Measurements from ENCODE around the gene OR7G3.
A peak's percentile ranks its signal among the peaks of the same experiment; 100 is the strongest.

OR7G3 gene

GRCh38 chr19:9126900-9127405, at the start of gene OR7G3:
OR7G3 (minus strand) TSS chr19:9126950; CDS start chr19:9126950, 0 bp downstream.
- no peak for DNase-seq

GRCh38 chr19:9175326-9175725, 48.6 kb upstream of the OR7G3 start:
- no peak for DNase-seq

GRCh38 chr19:9171393-9171991, 44.7 kb upstream of the OR7G3 start:
- no peak for DNase-seq

GRCh38 chr19:9166846-9167245, 40.1 kb upstream of the OR7G3 start:
- no peak for DNase-seq

GRCh38 chr19:9165261-9165660, 38.5 kb upstream of the OR7G3 start:
- no peak for DNase-seq

GRCh38 chr19:9161427-9161826, 34.7 kb upstream of the OR7G3 start:
- DNase-seq: no peak

GRCh38 chr19:9159891-9160290, 33.1 kb upstream of the OR7G3 start:
- DNase-seq: no peak

GRCh38 chr19:9156304-9156703, 29.6 kb upstream of the OR7G3 start:
- no peak for DNase-seq

- no peak for DNase-seq
Observed at GRCh38 chr19:9155591-9155990, 28.8 kb upstream of the OR7G3 start.

- no peak for DNase-seq
Observed at GRCh38 chr19:9151367-9151766, 24.6 kb upstream of the OR7G3 start.

- DNase-seq: no peak
Observed at GRCh38 chr19:9150650-9151049, 23.9 kb upstream of the OR7G3 start.

- DNase-seq: no peak
Observed at GRCh38 chr19:9149997-9150396, 23.2 kb upstream of the OR7G3 start.

GRCh38 chr19:9148697-9149096, 21.9 kb upstream of the OR7G3 start:
- no peak for DNase-seq

- no peak for DNase-seq
Observed at GRCh38 chr19:9146882-9147281, 20.1 kb upstream of the OR7G3 start.

GRCh38 chr19:9144920-9145319, 18.2 kb upstream of the OR7G3 start:
- no peak for DNase-seq

- peak; percentile 59 to 91 for DNase-seq
Observed at GRCh38 chr19:9140159-9140874, 13.6 kb upstream of the OR7G3 start, which contains the start of gene ZNF317. ZNF317 (plus strand) TSS chr19:9140397; CDS start chr19:9156017, 15,620 bp downstream.

- DNase-seq: peak in 1 of 2 experiments; percentile 1
Observed at GRCh38 chr19:9139609-9140158, 12.9 kb upstream of the OR7G3 start.

- no peak for DNase-seq
Observed at GRCh38 chr19:9132422-9132821, 5.7 kb upstream of the OR7G3 start.

GRCh38 chr19:9130965-9131364, 4.2 kb upstream of the OR7G3 start:
- no peak for DNase-seq

- no peak for DNase-seq
Observed at GRCh38 chr19:9128171-9128570, 1.4 kb upstream of the OR7G3 start.

- DNase-seq: no peak
Observed at GRCh38 chr19:9116547-9116946, 10.2 kb downstream of the OR7G3 start.

GRCh38 chr19:9115307-9115813, 11.4 kb downstream of the OR7G3 start, which contains the start of gene OR7G1:
OR7G1 (minus strand) TSS chr19:9115763; CDS start chr19:9115763, 0 bp downstream.
- DNase-seq: no peak

GRCh38 chr19:9109959-9110358, 16.8 kb downstream of the OR7G3 start:
- DNase-seq: no peak

- DNase-seq: no peak
Observed at GRCh38 chr19:9107375-9107774, 19.4 kb downstream of the OR7G3 start, which contains the start of gene OR7G2. OR7G2 (minus strand) TSS chr19:9107475; CDS start chr19:9103243, 4,232 bp downstream.

Data from NCI-H526 (cell line).